GM12801 (cell line): ENCODE results near the gene ZDHHC13.

Experiments
- TF ChIP-seq, protein P1 (sequence below): IDR thresholded peaks from one replicate; pipeline ENCODE4 v1.5.1; 2011; ENCODE audit warnings: control low read depth; ENCODE audit not compliant: insufficient read length; ENCODE audit errors: extremely low read depth

Gene ZDHHC13

DNA sequence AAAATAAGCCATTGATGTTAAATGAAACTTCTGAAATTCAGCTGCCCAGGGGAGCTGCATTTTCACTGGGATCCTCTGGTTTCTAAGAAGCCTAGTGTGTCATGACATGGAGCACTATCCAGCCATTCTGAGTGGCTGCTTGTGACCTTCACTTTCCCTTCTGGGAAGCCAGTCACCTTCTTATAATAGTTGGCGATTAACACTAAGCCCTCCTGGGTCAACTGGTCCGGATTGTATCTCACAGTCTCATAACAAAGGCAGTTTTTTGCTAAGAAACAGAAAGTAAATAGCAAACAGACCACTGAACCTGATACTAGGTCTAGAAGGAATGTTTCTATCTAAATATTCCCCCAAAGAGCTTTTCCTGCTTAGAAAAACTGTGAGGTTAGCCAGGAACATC, 76.9 kb downstream of the ZDHHC13 start:
- TF ChIP-seq, protein P1, sequence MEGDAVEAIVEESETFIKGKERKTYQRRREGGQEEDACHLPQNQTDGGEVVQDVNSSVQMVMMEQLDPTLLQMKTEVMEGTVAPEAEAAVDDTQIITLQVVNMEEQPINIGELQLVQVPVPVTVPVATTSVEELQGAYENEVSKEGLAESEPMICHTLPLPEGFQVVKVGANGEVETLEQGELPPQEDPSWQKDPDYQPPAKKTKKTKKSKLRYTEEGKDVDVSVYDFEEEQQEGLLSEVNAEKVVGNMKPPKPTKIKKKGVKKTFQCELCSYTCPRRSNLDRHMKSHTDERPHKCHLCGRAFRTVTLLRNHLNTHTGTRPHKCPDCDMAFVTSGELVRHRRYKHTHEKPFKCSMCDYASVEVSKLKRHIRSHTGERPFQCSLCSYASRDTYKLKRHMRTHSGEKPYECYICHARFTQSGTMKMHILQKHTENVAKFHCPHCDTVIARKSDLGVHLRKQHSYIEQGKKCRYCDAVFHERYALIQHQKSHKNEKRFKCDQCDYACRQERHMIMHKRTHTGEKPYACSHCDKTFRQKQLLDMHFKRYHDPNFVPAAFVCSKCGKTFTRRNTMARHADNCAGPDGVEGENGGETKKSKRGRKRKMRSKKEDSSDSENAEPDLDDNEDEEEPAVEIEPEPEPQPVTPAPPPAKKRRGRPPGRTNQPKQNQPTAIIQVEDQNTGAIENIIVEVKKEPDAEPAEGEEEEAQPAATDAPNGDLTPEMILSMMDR, result no peak

DNA sequence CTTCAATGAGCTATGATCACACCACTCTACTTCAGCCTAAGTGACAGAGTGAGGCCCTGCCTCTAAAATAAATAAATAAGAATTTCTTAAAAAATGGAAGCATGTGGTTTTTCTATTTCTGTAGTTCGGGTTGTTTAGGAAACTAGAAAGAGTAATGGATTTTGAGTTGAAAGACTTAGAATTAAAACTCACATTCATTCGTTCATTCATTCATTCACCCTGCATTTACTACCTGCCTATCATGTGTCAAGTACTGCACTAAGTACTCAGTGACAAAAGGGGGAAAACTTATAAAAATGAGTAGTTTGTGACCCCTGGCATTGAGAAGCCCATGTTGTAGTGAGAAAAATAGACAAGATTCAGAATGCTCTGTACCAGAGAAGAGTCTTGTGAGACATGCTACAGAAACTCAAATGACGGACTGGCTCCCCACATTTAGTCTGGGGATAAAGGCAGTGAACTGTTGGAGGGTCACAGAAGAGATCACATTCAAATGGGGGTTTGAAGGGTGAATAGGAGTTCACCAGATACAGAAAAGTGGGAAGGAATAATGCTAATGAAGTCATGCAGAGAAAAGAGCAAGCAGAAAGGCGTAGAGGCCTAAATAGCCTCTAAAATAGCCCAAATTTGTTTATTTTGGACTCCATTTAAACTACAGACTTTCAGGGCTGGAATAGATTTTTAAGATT, 77.8 kb downstream of the ZDHHC13 start:
- TF ChIP-seq, protein P1, result no peak

DNA sequence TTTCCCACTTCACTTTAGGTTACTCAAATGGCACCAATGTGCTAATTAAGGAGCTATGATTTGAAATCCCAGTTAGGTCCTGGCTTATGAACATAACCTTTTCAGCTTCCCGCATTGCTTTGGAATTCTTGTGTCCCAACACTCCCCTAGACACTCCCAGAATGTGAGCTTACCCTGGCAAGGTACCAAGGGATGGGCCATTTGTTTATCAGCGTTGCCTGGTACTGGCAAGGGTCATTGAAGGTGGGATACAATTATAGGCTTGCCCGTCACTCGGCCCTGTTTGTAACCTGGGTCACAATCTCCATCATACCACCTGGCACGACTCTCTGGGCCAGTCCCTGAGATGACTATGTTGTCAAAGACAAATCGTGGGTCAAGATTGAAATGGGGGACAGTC, 79.5 kb downstream of the ZDHHC13 start:
- TF ChIP-seq, protein P1, result no peak

DNA sequence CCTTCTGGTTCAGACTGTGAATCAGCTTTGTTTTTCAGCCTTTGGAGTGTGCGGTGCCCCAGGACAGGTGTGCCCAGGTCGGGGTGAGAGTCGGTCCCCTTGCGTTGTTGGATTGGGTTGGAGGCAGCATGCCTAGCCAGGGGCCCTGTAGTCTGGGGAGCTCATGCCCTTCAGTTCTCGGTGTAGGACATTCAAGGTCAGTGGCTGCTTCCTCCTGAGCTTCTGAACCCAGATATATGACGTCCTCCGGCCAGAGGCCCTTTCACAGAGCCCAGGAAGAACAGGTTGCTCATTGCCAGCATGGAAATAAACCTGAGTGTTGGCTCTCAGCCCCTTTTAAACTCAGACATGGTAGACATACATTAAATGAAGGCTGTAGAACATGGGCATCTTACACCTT, 82.1 kb downstream of the ZDHHC13 start:
- TF ChIP-seq, protein P1, result no peak

DNA sequence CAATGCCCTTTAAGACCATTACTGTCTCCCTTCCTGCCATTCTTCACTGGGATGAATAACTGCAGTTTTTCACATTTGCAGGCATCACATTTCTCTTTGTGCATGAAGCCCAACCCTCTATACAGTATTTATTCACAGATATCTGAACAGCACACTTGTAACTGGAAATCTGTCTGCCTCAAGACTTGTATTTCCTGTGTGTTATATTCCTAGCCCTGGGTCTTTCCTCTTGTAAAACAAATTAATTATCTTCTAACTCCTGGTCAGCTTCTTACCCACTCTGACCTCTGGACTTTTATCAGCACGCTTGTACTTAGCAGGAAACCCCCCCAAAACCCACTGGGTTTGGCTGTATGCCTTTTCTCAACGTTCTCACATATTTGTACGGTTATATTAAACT, 82.8 kb downstream of the ZDHHC13 start:
- TF ChIP-seq, protein P1, result no peak

DNA sequence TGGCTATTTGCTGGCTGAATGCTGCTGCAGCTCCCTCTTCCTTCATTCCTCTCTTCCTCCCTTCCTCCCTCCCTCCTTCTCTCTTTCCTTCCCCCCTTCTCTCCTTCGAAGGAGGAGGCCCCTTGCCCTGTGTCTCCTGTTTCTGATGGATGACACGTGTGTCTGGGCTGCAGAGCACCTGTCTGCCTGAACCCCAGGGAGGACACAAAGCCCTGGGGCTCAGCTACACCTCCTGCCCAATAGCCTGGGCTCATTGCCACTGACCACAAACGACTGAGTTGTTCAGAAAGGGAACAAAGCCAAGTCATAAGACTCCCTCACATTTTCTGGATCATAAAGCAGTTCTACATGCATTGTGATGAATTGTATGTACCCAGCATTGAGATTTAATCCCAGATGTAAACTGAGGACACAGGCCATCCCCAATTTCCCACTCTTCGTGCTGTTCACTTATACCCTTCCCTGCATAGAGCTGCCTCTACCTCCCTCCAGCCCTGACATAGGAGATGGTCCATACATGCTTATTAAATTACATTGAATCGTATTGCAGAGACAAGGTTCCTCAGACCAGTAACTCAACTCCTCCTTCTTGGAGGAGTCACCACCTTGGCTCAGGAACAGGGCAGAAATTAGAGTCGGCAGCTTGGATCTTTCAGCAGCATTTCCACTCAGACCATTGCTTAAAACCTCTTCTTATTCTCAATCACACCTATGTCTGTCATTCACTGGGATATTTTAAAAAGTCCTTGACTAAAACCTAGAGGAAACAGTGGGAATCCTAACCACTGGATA, 83.6 kb downstream of the ZDHHC13 start:
- TF ChIP-seq, protein P1, result no peak

DNA sequence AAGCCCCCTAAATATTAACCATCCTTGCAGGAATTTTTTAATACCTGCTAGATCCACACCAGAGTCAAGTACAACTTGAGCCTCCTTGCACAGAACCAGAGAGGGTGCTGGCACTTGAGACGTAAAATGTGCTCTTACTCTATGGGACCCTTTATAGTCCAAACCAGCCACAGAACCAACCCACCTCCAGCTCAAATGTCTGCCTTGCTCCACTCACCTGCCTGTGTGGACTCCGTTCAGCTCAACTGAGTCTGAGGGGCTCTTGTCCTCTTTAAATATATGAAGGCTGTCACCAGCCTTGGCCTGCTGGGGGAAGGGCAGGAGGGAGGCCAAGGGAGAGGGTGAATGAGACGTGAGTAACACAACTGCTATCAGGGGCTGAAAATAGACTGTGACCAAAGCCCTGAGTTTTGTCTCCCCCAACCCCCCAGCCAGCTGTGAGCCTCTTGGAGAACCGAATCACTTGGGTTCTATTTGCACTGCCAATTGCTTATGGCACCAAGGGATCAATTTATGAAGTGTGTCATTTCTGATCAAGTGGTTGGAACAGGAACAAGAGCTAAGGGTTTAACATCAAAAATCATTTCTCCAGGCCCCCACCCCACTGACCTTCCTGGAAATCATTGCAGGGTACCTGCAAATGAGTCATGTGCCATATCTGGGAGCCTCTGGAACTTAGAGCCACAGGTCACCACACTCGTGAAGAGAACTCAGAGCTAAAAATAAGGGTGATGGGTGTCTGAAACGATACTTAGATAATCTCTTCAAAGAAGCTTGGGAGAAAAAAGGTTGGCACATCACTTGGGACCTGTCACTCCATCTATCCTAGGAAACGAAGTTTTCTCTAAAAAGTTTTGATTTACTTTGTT, 85.0 kb downstream of the ZDHHC13 start, which contains the start of gene CSRP3:
Gene CSRP3, minus strand, starts transcription at position 247 of the 869 bp plus-strand sequence. CDS start 9,535 bp downstream, outside the sequence.
- TF ChIP-seq, protein P1, result no peak
